GM19438 (cell line): ENCODE data around the gene CLCN7.

Source experiments
- ATAC-seq: cut with Tn5 transposase; IDR thresholded peaks from one replicate; pipeline ENCODE4 v1.9.1; 2021; ENCODE audit warnings: low read depth; ENCODE audit not compliant: unreplicated experiment

Gene CLCN7

GRCh38 chr16:1412847-1413246 lies 62.0 kb downstream of the CLCN7 start:
- ATAC-seq, result no peak

GRCh38 chr16:1408171-1408837 lies 66.5 kb downstream of the CLCN7 start:
- ATAC-seq, result no peak

GRCh38 chr16:1407753-1408152 lies 67.1 kb downstream of the CLCN7 start:
- no peak for ATAC-seq

GRCh38 chr16:1403733-1404132 lies 71.1 kb downstream of the CLCN7 start:
- ATAC-seq, result no peak

GRCh38 chr16:1403036-1403435 lies 71.8 kb downstream of the CLCN7 start:
- no peak for ATAC-seq

GRCh38 chr16:1401758-1402154 lies 73.1 kb downstream of the CLCN7 start:
- ATAC-seq, result no peak

- no peak for ATAC-seq
Observed at GRCh38 chr16:1401061-1401757, 73.6 kb downstream of the CLCN7 start.

- no peak for ATAC-seq
Observed at GRCh38 chr16:1398826-1399581, 75.8 kb downstream of the CLCN7 start.

- no peak for ATAC-seq
Observed at GRCh38 chr16:1398351-1398750, 76.5 kb downstream of the CLCN7 start.

GRCh38 chr16:1397779-1398178 lies 77.0 kb downstream of the CLCN7 start:
- no peak for ATAC-seq

GRCh38 chr16:1395444-1396031 lies 79.3 kb downstream of the CLCN7 start:
- no peak for ATAC-seq
